Prostate gland (tissue), 2 donors: ENCODE data around the gene TVP23C. TPM values are rescaled to one million over a fixed set of nuclear protein-coding genes. Genes with fewer than 3 reads are reported as not detected.
"Not testable (repeated sequence)": the region's sequence is repeated elsewhere in the genome, so short reads cannot be mapped to it uniquely, and the experiment has no call there.

Experiments
- DNase-seq: peaks from one replicate; pipeline ENCODE4 v3.0.0-alpha.2; 2019; ENCODE audit warnings: low spot score
- H3K27ac ChIP-seq, 2 donors: fragments of 200-600 bp; sonication (generic); 2 replicates each; pipeline ENCODE4 v1.5.1; 2017 to 2019
- H3K27me3 ChIP-seq: fragments of 200-600 bp; sonication (generic); replicated peaks from 2 replicates; pipeline ENCODE4 v1.5.1; 2019; ENCODE audit not compliant: insufficient read depth
- H3K36me3 ChIP-seq, 2 donors: fragments of 200-600 bp; sonication (generic); 1 replicate in 1 of 2; 2 replicates in 1 of 2; pipeline versions ENCODE4 v1.5.1 to v1.8.1; 2017 to 2019
- H3K4me1 ChIP-seq: fragments of 200-600 bp; sonication (generic); replicated peaks from 2 replicates; pipeline ENCODE4 v1.5.1; 2019
- H3K4me3 ChIP-seq, 2 donors: fragments of 200-600 bp; sonication (generic); 2 replicates each; pipeline ENCODE4 v1.5.1; 2017 to 2019
- H3K9me3 ChIP-seq: fragments of 200-600 bp; sonication (generic); 2 replicates; pipeline ENCODE4 v1.5.1; 2017
- POLR2A ChIP-seq: fragments of 450-650 bp; IDR thresholded peaks from one replicate; pipeline ENCODE4 v1.6.1; 2016; ENCODE audit warnings: antibody characterized with exemption, mild to moderate bottlenecking
- POLR2AphosphoS5 ChIP-seq: sonication (generic); formaldehyde crosslinking; IDR thresholded peaks from one replicate; pipeline ENCODE4 v1.6.1; 2017; ENCODE audit warnings: antibody characterized with exemption
- WGBS: methylation state at CpG from one replicate; pipeline ENCODE4 v1.1.5; 2018; 5-methylcytosine and 5-hydroxymethylcytosine counted together
- intact Hi-C: fragments of 100-400 bp; cut with DNase I; formaldehyde crosslinking; loops from one replicate; pipeline ENCODE4 v1.14.2; 2022
- total RNA-seq, 2 donors: library from RNA; depleted of rRNA; stranded (reverse); fragments of >200 nt; gene quantifications; one replicate each; pipeline ENCODE4 v1.1.0, GENCODE V29; 2016
- TF ChIP-seq, protein P1 (sequence below), 4 experiments: fragments of 200-600 bp in 2 of 4; fragments of 450-650 bp in 2 of 4; sonication (generic) in 2 of 4; IDR thresholded peaks; 1 replicate in 3 of 4; 2 replicates in 1 of 4; pipeline ENCODE4 v1.5.1; 2016 to 2019; ENCODE audit warnings: antibody characterized with exemption in 4 of 4, mild to moderate bottlenecking in 2 of 4, moderate library complexity in 2 of 4

Gene TVP23C
- total RNA-seq, 2 donors from 2014 or later, result 16.9 to 19.4 TPM

DNA sequence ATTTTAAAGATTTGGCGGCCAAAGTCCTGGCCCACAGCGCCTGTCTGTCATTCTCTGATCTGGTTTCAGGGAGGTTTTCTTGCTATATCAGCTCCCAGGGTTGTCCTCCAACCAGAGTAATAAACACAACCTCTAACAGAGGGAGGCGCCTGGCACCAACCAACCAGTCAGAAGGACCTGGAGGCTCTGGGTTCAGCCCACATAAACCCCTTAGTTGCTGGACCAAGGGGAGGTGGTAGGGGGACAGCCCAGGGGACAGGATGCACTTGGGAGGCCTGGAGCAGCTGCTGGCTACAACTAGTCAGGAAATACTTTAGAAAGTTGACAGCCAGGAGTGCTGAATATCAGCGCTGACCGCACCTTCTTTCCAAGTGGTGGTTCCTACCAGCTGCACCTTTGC, 54.2 kb downstream of the TVP23C start:
- Histone ChIP-seq H3K4me1 (no peaks in the 10 kb centered on the region), H3K4me3 (no peak overlapping the region), H3K9me3 (no peaks in the 10 kb centered on the region), H3K27me3 (no peaks in the 10 kb centered on the region), H3K36me3 (no peaks in the 10 kb centered on the region), H3K27ac (no peak overlapping the region)
- intact Hi-C loops, result loop anchor here (10.0 kb wide), 1 partner anchor 1204 kb away; the partner anchor contains the start of gene HS3ST3B1
- no peak for DNase-seq
- 93% methylated on average over 5 of the region's 5 CpGs for WGBS
- no peak for TF ChIP-seq POLR2A
- no peak for TF ChIP-seq POLR2AphosphoS5
- TF ChIP-seq, protein P1, sequence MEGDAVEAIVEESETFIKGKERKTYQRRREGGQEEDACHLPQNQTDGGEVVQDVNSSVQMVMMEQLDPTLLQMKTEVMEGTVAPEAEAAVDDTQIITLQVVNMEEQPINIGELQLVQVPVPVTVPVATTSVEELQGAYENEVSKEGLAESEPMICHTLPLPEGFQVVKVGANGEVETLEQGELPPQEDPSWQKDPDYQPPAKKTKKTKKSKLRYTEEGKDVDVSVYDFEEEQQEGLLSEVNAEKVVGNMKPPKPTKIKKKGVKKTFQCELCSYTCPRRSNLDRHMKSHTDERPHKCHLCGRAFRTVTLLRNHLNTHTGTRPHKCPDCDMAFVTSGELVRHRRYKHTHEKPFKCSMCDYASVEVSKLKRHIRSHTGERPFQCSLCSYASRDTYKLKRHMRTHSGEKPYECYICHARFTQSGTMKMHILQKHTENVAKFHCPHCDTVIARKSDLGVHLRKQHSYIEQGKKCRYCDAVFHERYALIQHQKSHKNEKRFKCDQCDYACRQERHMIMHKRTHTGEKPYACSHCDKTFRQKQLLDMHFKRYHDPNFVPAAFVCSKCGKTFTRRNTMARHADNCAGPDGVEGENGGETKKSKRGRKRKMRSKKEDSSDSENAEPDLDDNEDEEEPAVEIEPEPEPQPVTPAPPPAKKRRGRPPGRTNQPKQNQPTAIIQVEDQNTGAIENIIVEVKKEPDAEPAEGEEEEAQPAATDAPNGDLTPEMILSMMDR (IDR thresholded peaks at IDR 0.05), result no peak

DNA sequence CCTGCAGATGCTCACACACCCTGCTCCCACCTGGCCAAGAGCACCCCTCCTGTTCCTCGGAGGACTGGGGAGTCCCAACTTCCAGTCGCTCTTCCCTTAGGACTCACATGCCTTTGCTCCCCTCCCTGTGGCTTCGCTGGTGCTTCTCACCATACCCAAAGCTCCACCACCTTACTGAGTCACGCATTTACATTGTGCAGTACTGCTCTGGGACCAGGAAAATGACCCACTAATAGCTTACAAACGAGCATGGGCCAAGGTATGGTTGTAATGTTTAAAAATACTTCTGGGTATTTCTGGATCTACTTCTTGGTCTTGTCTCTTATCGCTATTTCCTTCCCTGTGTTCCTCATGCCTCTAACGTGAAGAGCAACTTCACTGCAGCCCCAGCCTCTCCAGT, 54.8 kb downstream of the TVP23C start:
- no peak for TF ChIP-seq POLR2A
- TF ChIP-seq, protein P1 (IDR thresholded peaks at IDR 0.05), result no peak
- TF ChIP-seq POLR2AphosphoS5, result no peak
- no peak for DNase-seq
- Histone ChIP-seq H3K36me3 (no peaks in the 10 kb centered on the region), H3K27me3 (no peaks in the 10 kb centered on the region), H3K4me3 (no peak overlapping the region), H3K27ac (no peak overlapping the region), H3K9me3 (no peaks in the 10 kb centered on the region), H3K4me1 (no peaks in the 10 kb centered on the region)
- 78% methylated on average over 7 of the region's 7 CpGs for WGBS
- intact Hi-C loops, result loop anchor here (10.0 kb wide), 1 partner anchor 1204 kb away; the partner anchor contains the start of gene HS3ST3B1

DNA sequence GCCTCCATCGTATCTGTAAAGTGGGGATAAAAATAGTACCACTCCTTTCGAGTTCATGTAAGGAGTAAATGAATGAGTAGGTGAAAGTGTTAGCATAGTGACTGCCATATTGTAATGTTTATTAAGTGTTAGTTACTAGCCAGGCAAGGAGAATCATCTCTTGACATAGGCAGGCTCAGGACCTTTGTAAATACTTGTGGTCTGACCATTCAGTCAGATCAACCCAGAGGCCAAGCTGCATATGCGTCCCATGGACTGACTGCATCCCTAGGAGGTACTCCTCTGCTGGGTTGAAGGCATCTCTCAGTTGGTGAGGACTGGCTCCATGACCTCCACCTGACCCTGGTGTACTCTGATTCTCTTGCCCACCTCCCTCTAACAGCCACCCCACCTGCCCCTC, 55.4 kb downstream of the TVP23C start:
- no peak for DNase-seq
- intact Hi-C loops, result loop anchor here (10.0 kb wide), 1 partner anchor 1203 kb away; the partner anchor contains the start of gene HS3ST3B1

DNA sequence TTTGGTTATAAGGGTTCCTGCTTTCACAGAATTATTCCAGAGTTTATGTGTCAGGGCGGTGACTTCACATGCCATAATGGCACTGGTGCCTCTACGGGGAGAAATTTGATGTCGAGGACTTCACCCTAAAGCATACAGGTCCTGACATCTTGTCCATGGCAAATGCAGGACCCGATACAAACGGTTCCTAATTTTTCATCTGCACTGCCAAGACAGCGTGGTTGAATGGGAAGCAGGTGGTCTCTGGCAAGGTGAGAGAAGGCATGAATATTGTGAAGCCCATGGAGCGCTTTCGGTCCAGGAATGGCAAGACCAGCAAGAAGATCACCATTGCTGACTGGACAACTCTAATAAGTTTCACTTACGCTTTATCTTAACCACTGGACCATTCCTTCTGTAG, 56.3 kb downstream of the TVP23C start:
- no peak overlapping the region for H3K4me3 ChIP-seq
- H3K9me3 ChIP-seq, result no peaks in the 10 kb centered on the region
- no peaks in the 10 kb centered on the region for H3K36me3 ChIP-seq
- intact Hi-C loops, result loop anchor here (10.0 kb wide), 1 partner anchor 1202 kb away; the partner anchor contains the start of gene HS3ST3B1
- DNase-seq, result no peak
- no peak for TF ChIP-seq POLR2AphosphoS5
- TF ChIP-seq POLR2A, result no peak
- TF ChIP-seq, protein P1 (IDR thresholded peaks at IDR 0.05), result no peak
- WGBS, result 96% methylated on average over 9 of the region's 9 CpGs
- no peaks in the 10 kb centered on the region for H3K27me3 ChIP-seq
- H3K4me1 ChIP-seq, result no peaks in the 10 kb centered on the region
- H3K27ac ChIP-seq, result no peak overlapping the region

More for the DNA sequence above, 55.4 kb downstream of the TVP23C start:
- 95% methylated on average over 3 of the region's 3 CpGs for WGBS
- no peak overlapping the region for H3K4me3 ChIP-seq
- H3K9me3 ChIP-seq, result no peaks in the 10 kb centered on the region
- no peaks in the 10 kb centered on the region for H3K27me3 ChIP-seq
- H3K36me3 ChIP-seq, result no peaks in the 10 kb centered on the region
- TF ChIP-seq POLR2A, result no peak
- no peak for TF ChIP-seq POLR2AphosphoS5
- TF ChIP-seq, protein P1 (IDR thresholded peaks at IDR 0.05), result no peak
- no peak overlapping the region for H3K27ac ChIP-seq
- H3K4me1 ChIP-seq, result no peaks in the 10 kb centered on the region

DNA sequence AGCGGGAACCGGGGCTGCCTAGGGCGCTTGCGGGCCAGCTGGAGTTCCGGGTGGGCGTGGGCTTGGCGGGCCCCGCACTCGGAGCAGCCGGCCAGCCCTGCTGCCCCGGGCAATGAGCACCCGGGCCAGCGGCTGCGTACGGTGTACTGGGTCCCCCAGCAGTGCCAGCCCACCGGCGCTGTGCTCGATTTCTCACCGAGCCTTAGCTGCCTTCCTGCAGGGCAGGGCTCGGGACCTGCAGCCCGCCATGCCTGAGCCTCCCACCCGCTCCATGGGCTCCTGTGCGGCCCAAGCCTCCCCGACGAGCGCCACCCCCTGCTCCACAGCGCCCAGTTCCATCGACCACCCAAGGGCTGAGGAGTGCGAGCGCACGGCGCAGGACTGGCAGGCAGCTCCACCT, 57.6 kb downstream of the TVP23C start:
- H3K27ac ChIP-seq, H3K27me3 ChIP-seq, H3K4me1 ChIP-seq, H3K4me3 ChIP-seq, H3K36me3 ChIP-seq, H3K9me3 ChIP-seq, DNase-seq: not testable (repeated sequence)
- WGBS, result 94% methylated on average over 6 of the region's 32 CpGs
- intact Hi-C loops, result loop anchor here (10.0 kb wide), 1 partner anchor 1201 kb away; the partner anchor contains the start of gene HS3ST3B1
